ENCODE measurements around the gene REPIN1. TPM values are rescaled to one million over a fixed set of nuclear protein-coding genes. Genes with fewer than 3 reads are reported as not detected.

Gene REPIN1
- total and polyA plus RNA-seq, 2 donors from 2014 or later, result 53.7 to 95.8 TPM

Other genes with a start within 250 kb of the REPIN1 start
- 17.1 TPM for gene LRRC61, start 45.5 kb upstream of the REPIN1 start, total RNA-seq
- 23.2 TPM for gene LRRC61, start 45.5 kb upstream of the REPIN1 start, polyA plus RNA-seq (ENCODE audit: insufficient read depth, low read depth, low replicate concordance)
- gene ACTR3C, start 45.3 kb upstream of the REPIN1 start, total RNA-seq, result 31.6 TPM
- gene ACTR3C, start 45.3 kb upstream of the REPIN1 start, polyA plus RNA-seq (ENCODE audit: insufficient read depth, low read depth, low replicate concordance), result 15.8 TPM
- 104 TPM for gene RARRES2, start 27.2 kb upstream of the REPIN1 start, total RNA-seq
- gene RARRES2, start 27.2 kb upstream of the REPIN1 start, polyA plus RNA-seq (ENCODE audit: insufficient read depth, low read depth, low replicate concordance), result 475 TPM
- 3.7 TPM for gene ZNF775, start 10.5 kb downstream of the REPIN1 start, total RNA-seq
- gene ZNF775, start 10.5 kb downstream of the REPIN1 start, polyA plus RNA-seq (ENCODE audit: insufficient read depth, low read depth, low replicate concordance), result 5.2 TPM
- gene GIMAP8, start 81.8 kb downstream of the REPIN1 start, total RNA-seq, result 24.3 TPM
- 10.2 TPM for gene GIMAP8, start 81.8 kb downstream of the REPIN1 start, polyA plus RNA-seq (ENCODE audit: insufficient read depth, low read depth, low replicate concordance)
- gene GIMAP7, start 146.1 kb downstream of the REPIN1 start, total RNA-seq, result 43.6 TPM
- 36.0 TPM for gene GIMAP7, start 146.1 kb downstream of the REPIN1 start, polyA plus RNA-seq (ENCODE audit: insufficient read depth, low read depth, low replicate concordance)
- gene GIMAP4, start 198.6 kb downstream of the REPIN1 start, total RNA-seq, result 61.4 TPM
- 28.9 TPM for gene GIMAP4, start 198.6 kb downstream of the REPIN1 start, polyA plus RNA-seq (ENCODE audit: insufficient read depth, low read depth, low replicate concordance)